Stimulated activated CD8-positive, alpha-beta memory T cell treated with anti-CD3 and anti-CD28 coated beads, Interleukin-12 subunit alpha, Interleukin-12 subunit beta, amount 100 ng/mL, for 24 hours (primary cell): ENCODE data around the gene SRGAP2C.
"Not testable (repeated sequence)": the region's sequence is repeated elsewhere in the genome, so short reads cannot be mapped to it uniquely, and the experiment has no call there.

Experiments used
- DNase-seq: peaks from one replicate; pipeline ENCODE4 v3.0.0-alpha.2; 2020; ENCODE audit errors: extremely low read depth

SRGAP2C gene

DNA sequence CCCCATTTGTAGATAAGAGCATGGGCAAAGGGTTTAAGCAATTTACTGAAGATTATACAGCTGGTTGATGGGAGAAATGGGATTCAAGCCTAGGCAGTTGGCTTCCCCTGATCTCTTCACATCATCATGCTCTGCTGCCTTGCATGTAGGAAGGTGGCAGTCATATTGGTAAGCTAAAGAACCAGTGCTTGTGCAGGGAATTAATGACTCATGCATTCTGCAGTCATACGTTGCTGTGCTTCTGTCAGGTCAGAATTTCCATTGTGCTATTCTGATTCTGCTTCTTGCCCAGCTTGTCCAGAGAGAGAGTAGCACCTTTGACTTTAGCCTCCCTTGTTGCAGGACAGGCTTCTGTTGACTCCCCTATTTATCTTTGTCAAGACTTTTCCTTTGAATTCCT is 153.2 kb downstream of the SRGAP2C start:
- not testable (repeated sequence) for DNase-seq

DNA sequence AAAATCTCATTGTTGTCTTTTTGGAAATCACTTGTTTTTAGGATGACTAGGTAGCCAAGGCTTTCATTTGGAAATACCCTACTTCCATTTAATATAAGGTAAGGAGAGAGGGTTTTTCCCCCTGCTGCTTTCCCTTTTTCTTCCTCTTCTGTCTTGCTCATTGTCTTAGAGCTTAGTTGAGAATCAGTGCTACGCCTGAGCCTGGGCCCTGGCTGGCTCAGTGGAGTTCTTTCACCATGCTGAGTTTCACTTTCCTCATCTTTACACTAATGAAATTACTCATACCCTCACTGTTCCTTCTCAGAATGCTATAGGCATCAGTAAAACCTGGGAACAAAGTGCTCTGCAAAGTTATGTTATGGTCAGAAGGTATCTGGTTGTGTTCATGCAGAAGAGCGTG is 154.8 kb downstream of the SRGAP2C start:
- not testable (repeated sequence) for DNase-seq

GRCh38 chr1:121343311-121343906 is 158.6 kb downstream of the SRGAP2C start:
- DNase-seq, result not testable (repeated sequence)

GRCh38 chr1:121344355-121344754 is 159.6 kb downstream of the SRGAP2C start:
- DNase-seq, result not testable (repeated sequence)

DNA sequence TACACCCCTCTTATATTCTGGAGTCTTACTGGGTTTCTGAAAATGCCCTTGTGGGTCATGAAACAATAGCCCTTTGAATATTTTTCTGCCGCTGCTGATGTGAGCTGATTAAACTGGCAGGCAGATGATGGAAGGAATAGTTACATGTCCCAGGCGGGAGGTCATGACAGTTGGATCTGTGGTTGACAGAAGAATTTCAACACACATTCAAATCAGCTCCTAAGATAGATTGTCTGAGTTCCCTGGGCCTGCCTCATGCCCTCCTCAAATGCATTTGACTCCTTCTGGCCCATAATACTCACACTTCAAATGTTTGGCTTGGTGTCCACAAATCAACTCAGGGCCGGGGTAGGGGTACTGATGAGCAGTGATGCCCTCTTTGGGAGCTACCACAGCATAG is 161.9 kb downstream of the SRGAP2C start:
- not testable (repeated sequence) for DNase-seq

- not testable (repeated sequence) for DNase-seq
Observed at GRCh38 chr1:121347476-121347875, 162.7 kb downstream of the SRGAP2C start.

- not testable (repeated sequence) for DNase-seq
Observed at GRCh38 chr1:121348115-121348514, 163.3 kb downstream of the SRGAP2C start.

DNA sequence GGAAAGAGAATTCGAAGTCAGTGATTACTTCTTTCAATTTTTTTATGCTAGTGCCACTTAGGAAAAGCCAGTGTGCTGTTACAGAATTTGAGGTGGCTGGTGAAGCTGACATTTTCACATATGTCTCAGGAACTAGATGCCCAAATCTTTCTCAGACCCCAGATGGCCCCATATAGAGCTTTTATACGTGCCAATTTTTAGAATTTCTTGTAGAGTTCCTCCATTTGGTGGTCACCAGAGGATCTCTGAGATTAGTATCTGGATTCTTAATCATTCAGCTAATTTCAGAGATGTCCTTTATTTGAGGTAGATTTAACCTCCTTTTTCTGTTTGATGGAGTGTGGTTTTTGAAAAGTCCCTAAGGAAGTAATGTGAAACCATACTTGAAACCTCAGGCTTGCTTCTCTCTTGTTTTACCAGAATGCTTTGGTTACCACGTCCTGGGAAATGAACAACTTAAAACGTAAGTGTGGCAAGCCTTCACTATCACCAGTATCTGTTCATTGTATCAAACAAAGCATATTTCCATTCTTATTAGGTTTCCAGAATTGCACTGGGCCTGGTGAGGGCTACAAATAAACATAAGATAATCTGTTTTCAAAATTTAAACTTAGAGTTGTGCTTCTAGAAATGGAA is 164.7 kb downstream of the SRGAP2C start:
- not testable (repeated sequence) for DNase-seq

DNA sequence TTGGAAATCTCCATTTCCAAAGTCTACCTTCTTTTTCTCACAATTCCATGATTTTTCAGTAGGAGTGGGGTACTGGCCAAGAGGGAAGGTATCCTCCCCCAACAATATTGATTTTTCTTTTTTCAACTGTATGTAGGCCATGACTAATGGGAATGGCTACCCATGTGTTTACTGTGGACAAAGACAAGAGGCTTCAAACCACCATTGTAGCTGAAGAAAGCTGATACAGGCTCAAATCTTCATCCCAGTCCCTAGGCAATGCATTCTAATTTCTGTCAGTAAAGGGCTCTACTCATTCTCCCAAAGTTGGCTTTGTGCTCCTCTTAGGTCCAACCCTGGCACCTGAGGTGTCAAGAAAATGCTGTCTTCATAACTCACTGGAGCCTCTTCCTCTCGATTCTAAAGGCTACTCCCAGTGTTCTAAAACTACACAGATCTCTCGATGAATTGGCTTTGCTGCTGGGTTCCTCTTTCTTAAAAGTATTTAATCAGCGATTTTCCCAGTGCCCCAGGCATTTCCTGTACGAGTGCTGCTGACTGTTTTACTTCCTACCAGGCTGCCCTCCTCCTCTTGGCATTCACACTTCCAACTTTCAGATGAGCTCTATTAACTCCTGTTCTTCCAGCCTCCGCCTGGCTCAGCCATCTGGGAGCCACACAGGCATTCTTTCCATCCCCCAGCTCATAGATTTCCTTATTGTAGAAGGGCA is 171.1 kb downstream of the SRGAP2C start:
- not testable (repeated sequence) for DNase-seq

DNA sequence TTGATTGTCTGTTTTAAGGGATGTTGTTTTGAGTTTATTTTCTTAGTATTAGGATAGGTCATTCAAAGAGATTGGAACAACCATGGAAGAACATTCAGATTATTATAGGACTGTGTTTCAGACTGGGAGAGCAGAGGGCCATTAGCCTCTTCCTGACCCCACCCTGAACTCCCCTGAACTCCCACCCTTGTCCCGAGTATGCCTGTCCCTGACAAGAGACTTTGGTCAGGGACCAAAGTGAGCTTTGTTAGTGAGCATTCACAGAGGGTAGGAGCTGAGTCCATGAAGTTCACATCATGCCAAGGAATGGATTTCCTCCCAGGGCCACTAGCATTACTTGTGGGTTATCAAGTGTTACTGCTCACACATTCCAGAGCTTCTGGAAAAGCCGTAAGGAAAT is 172.0 kb downstream of the SRGAP2C start:
- DNase-seq, result not testable (repeated sequence)

DNA sequence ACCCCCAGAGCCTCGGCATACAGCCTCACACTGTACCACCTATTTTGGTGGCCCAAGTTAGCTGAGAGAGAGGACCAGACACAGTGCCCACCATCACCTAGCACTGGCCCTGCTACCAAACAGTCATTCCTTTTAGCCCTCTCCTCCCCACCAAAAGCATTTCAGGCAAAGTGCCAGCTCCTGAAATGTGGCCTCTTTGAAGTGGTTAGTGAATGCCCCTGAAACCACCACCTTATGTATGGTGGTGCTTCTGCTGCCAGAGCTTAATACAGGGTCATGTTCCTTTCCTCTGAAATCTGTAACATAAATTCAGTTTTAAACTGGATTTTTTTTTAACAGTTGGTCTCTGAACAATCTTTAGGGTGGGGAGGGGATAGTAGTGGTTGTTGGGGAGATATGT is 175.8 kb downstream of the SRGAP2C start:
- not testable (repeated sequence) for DNase-seq

DNA sequence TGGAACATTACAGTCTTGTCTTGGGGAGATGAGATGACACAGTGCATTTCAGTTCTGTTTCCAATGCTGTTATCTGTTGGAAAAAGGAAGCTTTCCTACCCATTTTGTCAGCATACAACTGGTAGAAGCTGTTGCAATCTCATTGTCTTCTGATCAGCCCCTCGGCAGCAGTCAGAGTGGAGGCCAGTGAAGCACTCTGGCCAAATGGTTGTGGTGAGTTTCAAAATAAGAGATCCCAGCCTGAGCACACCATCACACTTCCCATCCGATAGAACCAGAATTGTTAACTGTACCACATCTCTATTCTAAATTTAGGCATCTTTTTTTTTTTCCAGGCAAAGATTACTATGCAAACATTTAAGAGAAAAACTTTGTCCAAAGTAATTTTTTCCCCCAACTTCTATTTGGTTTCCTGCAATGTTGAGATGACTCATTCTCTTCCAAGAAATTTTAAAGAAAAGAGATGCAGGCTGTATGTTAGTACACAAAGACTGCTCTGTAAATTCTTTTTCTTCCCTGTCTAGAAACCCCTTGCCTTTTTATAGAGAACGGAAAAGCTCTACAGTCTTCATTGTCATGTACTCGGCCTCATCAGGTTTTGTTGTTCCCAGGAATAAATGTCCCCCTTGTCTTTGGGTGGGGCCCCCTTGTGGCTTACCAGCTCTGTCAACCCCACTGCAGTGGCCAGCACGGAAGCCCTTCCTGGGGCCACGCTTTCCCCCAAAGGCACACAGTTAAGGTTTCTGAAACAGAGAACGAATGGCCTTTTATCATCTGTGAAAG is 176.9 kb downstream of the SRGAP2C start:
- not testable (repeated sequence) for DNase-seq

GRCh38 chr1:121362234-121362883 is 177.6 kb downstream of the SRGAP2C start:
- DNase-seq, result not testable (repeated sequence)

DNA sequence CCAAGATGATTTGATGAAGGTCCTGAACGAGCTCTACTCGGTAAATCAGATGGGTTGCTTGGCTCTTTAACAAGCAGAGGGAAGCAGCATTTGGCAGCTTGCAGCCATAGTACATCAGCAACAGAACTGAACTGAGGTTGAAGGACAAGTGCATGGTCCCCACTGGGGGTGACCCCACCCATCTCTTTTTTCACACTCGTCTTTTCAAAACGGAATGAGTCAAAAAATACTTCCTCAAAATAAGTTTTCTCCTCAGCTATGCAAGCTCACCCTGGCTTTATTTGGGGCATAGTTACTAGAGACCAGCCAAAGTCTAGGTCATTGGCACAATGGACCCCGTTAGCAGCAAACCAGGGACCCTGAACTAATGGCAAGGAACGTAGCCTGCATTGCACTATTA is 180.5 kb downstream of the SRGAP2C start:
- DNase-seq, result not testable (repeated sequence)

- not testable (repeated sequence) for DNase-seq
Observed at GRCh38 chr1:121365723-121366122, 180.9 kb downstream of the SRGAP2C start.

GRCh38 chr1:121366171-121366570 is 181.4 kb downstream of the SRGAP2C start:
- DNase-seq, result not testable (repeated sequence)

DNA sequence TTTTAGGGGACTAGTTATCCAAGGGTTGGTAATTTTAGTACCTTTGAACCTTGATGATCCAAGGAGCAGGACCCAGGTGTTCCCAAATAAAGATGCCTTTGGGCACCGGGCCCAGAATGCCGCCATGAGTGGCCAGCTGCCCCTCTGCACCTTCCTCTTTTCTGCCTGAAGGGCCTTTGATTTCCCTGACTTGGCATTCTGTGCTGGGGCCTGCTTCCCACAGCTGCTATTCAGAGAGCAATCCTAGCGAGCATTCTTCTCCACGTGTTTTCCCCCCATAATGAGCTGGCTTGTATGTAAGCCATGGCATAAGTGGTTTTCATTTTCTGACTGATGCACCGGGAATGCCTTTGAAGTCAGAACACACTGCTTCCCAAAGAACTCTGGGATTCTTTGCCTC is 184.1 kb downstream of the SRGAP2C start:
- not testable (repeated sequence) for DNase-seq

- not testable (repeated sequence) for DNase-seq
Observed at GRCh38 chr1:121369959-121370358, 185.2 kb downstream of the SRGAP2C start.

DNA sequence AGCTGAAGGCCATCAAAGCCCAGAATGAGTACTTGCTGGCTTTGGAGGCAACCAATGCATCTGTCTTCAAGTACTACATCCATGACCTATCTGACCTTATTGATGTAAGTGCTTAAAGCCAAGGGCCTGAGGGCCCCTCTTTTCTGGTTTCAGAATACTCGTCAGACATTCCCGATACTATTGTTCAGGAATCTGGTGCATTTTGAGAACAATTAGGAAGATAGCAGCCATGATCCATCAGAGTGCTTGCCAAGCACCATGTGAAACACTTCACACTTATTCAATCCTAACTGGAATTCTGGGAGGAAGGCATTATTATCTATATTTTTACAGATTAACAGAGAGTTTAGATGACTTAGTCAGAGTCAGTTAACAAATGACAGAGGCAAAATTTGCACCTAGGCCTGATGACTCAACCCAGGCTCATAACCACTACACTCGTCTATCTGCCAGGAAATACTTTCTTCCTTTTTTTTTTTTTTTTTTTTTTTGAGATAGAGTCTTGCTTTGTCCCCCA is 190.1 kb downstream of the SRGAP2C start:
- not testable (repeated sequence) for DNase-seq

- not testable (repeated sequence) for DNase-seq
Observed at GRCh38 chr1:121376986-121377385, 192.2 kb downstream of the SRGAP2C start.

GRCh38 chr1:121378757-121379156 is 194.0 kb downstream of the SRGAP2C start:
- not testable (repeated sequence) for DNase-seq
